Body of pancreas (tissue), 4 donors: ENCODE data around the gene SUPT20HL2. TPM values are rescaled to one million over a fixed set of nuclear protein-coding genes. Genes with fewer than 3 reads are reported as not detected.

Source experiments
- ATAC-seq: fragments of 150-250 bp; one replicate; pipeline ENCODE4 v1.9.1; 2016
- DNase-seq, 4 donors: peaks; one replicate each; pipeline ENCODE4 v3.0.0-alpha.2; 2019
- H3K27ac ChIP-seq, 4 donors: fragments of 200-600 bp; sonication (generic); 1 replicate in 3 of 4; 2 replicates in 1 of 4; pipeline versions ENCODE4 v1.5.1 to v1.6.1; 2016 to 2019; ENCODE audit warnings: mild to moderate bottlenecking in 1 of 4, mixed read lengths in 1 of 4, moderate library complexity in 1 of 4
- H3K27me3 ChIP-seq, 2 donors: fragments of 200-600 bp; sonication (generic); one replicate each; pipeline ENCODE4 v1.6.0; 2016; ENCODE audit warnings: mild to moderate bottlenecking in 1 of 2
- H3K36me3 ChIP-seq, 2 donors: fragments of 200-600 bp; sonication (generic); replicated peaks in 1 of 2; 2 replicates each; pipeline ENCODE4 v1.5.1; 2016; ENCODE audit warnings: low read depth in 2 of 2; ENCODE audit not compliant: insufficient read depth in 1 of 2
- H3K4me1 ChIP-seq: fragments of 200-600 bp; sonication (generic); one replicate; pipeline ENCODE4 v1.6.0; 2016
- H3K4me3 ChIP-seq, 2 donors: fragments of 200-600 bp; sonication (generic); 1 replicate in 1 of 2; 2 replicates in 1 of 2; pipeline ENCODE4 v1.5.1; 2016 to 2019
- H3K9me3 ChIP-seq, 3 donors: fragments of 200-600 bp; sonication (generic); 1 replicate in 2 of 3; 2 replicates in 1 of 3; pipeline ENCODE4 v1.5.1; 2016
- POLR2A ChIP-seq, 3 donors: fragments of 450-650 bp; IDR thresholded peaks; one replicate each; pipeline ENCODE4 v1.6.1; 2016; ENCODE audit warnings: antibody characterized with exemption in 3 of 3, mild to moderate bottlenecking in 2 of 3
- WGBS, 2 donors: methylation state at CpG; one replicate each; pipeline ENCODE4 v1.1.5; 2017; 5-methylcytosine and 5-hydroxymethylcytosine counted together
- intact Hi-C: fragments of 100-400 bp; cut with DNase I; formaldehyde crosslinking; loops from one replicate; pipeline ENCODE4 v1.15.1; 2023
- total RNA-seq, 2 donors: library from RNA; depleted of rRNA; stranded (reverse); fragments of >200 nt; gene quantifications; one replicate each; pipeline ENCODE4 v1.1.0, GENCODE V29; 2016
- TF ChIP-seq, protein P1 (sequence below), 7 experiments: fragments of 450-650 bp in 4 of 7; fragments of 200-600 bp in 3 of 7; sonication (generic) in 3 of 7; IDR thresholded peaks; one replicate each; pipeline ENCODE4 v1.5.1; 2016 to 2019; ENCODE audit warnings: antibody characterized with exemption in 7 of 7

The SUPT20HL2 gene
- total RNA-seq, 2 donors from 2014 or later = not detected

DNA sequence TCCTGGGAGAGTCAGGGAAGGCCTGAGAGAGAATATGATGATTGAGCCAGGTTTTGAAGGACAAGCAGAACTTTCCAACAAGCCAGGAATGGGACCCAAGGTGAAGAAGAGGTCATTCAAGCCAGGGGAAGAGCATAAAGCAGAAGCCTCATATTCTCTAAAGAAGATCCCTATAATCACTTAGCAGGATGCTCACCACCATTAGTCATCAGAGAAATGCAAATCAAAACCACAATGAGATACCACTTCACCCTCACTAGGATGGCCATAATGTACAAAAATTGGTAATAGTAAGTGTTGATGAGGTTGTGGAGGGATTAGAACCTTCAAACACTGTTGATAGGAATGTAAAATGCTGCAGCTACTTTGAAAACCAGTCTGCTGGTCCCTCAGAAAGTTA, 26.0 kb upstream of the SUPT20HL2 start:
- H3K9me3 ChIP-seq = no peaks in the 10 kb centered on the region
- no peak for ATAC-seq
- H3K27ac ChIP-seq = no peak overlapping the region
- no peak for TF ChIP-seq POLR2A (IDR thresholded peaks at IDR 0.05)
- TF ChIP-seq, protein P1, sequence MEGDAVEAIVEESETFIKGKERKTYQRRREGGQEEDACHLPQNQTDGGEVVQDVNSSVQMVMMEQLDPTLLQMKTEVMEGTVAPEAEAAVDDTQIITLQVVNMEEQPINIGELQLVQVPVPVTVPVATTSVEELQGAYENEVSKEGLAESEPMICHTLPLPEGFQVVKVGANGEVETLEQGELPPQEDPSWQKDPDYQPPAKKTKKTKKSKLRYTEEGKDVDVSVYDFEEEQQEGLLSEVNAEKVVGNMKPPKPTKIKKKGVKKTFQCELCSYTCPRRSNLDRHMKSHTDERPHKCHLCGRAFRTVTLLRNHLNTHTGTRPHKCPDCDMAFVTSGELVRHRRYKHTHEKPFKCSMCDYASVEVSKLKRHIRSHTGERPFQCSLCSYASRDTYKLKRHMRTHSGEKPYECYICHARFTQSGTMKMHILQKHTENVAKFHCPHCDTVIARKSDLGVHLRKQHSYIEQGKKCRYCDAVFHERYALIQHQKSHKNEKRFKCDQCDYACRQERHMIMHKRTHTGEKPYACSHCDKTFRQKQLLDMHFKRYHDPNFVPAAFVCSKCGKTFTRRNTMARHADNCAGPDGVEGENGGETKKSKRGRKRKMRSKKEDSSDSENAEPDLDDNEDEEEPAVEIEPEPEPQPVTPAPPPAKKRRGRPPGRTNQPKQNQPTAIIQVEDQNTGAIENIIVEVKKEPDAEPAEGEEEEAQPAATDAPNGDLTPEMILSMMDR (IDR thresholded peaks at IDR 0.05) = no peak
- no peaks in the 10 kb centered on the region for H3K36me3 ChIP-seq
- DNase-seq = no peak
- no peaks in the 10 kb centered on the region for H3K27me3 ChIP-seq
- H3K4me3 ChIP-seq = no peak overlapping the region
- intact Hi-C loops = no loop called here
- H3K4me1 ChIP-seq = no peaks in the 10 kb centered on the region

DNA sequence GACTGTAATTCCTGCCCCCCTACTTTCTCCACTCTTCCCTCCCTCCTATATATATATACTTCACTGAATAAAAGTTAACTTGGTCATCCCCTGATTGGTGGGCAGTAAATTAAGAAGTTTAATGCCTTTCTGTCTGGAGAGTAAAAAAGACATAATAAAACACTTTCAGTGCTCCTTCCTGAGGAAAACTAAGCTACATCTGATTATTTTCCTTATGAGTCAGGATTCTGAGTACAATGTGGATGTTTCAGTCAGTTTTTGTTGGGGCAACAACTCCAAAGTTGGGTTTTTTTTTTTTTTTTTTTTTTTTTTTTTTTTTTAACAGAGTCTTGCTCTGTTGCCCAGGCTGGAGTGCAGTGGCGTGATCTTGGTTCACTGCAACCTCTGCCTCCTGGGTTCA, 22.0 kb upstream of the SUPT20HL2 start:
- no peaks in the 10 kb centered on the region for H3K4me1 ChIP-seq

GRCh38 chrX:24334461-24334860, 20.6 kb upstream of the SUPT20HL2 start:
- Histone ChIP-seq H3K9me3 (no peaks in the 10 kb centered on the region), H3K4me1 (no peaks in the 10 kb centered on the region), H3K27ac (no peak overlapping the region), H3K4me3 (no peak overlapping the region), H3K27me3 (no peaks in the 10 kb centered on the region), H3K36me3 (no peaks in the 10 kb centered on the region)
- DNase-seq (no peak), ATAC-seq (no peak)
- TF ChIP-seq POLR2A (IDR thresholded peaks at IDR 0.05) = no peak
- TF ChIP-seq, protein P1 (IDR thresholded peaks at IDR 0.05) = no peak
- intact Hi-C loops = no loop called here

More for the DNA sequence above, 22.0 kb upstream of the SUPT20HL2 start:
- 100% methylated on average over 1 of the region's 1 CpG; no CpG with 5 or more reads in 1 of the 2 donors for WGBS, 2 donors
- ATAC-seq (no peak), DNase-seq (no peak)
- H3K36me3 ChIP-seq = no peaks in the 10 kb centered on the region
- no peaks in the 10 kb centered on the region for H3K27me3 ChIP-seq
- H3K9me3 ChIP-seq = no peaks in the 10 kb centered on the region
- intact Hi-C loops = no loop called here
- no peak for TF ChIP-seq POLR2A (IDR thresholded peaks at IDR 0.05)
- TF ChIP-seq, protein P1 (IDR thresholded peaks at IDR 0.05) = no peak
- H3K27ac ChIP-seq = no peak overlapping the region
- no peak overlapping the region for H3K4me3 ChIP-seq

- TF ChIP-seq POLR2A (IDR thresholded peaks at IDR 0.05) = no peak
- TF ChIP-seq, protein P1 (IDR thresholded peaks at IDR 0.05) = no peak
- no peaks in the 10 kb centered on the region for H3K36me3 ChIP-seq
- WGBS, 2 donors = 87 to 88% methylated on average over 1 of the region's 1 CpG
- no peak overlapping the region for H3K27ac ChIP-seq
- H3K4me3 ChIP-seq = no peak overlapping the region
- ATAC-seq (no peak), DNase-seq (no peak)
- no peaks in the 10 kb centered on the region for H3K4me1 ChIP-seq
- no peaks in the 10 kb centered on the region for H3K9me3 ChIP-seq
- intact Hi-C loops = no loop called here
- no peaks in the 10 kb centered on the region for H3K27me3 ChIP-seq
Measured at GRCh38 chrX:24333371-24333770, 19.5 kb upstream of the SUPT20HL2 start.

DNA sequence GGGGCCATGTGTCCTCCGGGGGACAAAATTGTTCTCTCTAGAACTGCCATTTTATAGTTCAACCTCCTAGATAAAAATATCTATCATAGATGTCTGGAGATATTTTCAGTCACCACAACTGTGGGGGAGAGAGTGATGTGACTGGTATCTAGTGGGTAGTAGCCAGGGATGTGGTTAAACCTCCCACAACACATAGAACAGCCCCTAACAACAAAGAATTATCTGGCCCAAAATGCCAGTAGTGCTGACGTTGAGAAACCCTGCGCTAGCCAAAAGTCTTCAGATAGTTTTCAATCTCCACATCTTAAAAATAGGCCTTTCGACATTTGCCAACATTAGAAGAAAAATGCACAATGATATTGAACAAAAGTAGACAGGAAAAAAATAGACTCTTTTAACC, 19.0 kb upstream of the SUPT20HL2 start:
- Histone ChIP-seq H3K27me3 (no peaks in the 10 kb centered on the region), H3K27ac (no peak overlapping the region), H3K4me3 (no peak overlapping the region), H3K4me1 (no peaks in the 10 kb centered on the region), H3K9me3 (no peaks in the 10 kb centered on the region), H3K36me3 (no peaks in the 10 kb centered on the region)
- DNase-seq (no peak), ATAC-seq (no peak)
- intact Hi-C loops = no loop called here
- TF ChIP-seq, protein P1 (IDR thresholded peaks at IDR 0.05) = no peak
- TF ChIP-seq POLR2A (IDR thresholded peaks at IDR 0.05) = no peak
- 56 to 84% methylated on average over 4 of the region's 4 CpGs for WGBS, 2 donors
